Neuronal stem cell (in vitro differentiated cells): ENCODE results near the gene AK1. TPM values are rescaled to one million over a fixed set of nuclear protein-coding genes. Genes with fewer than 3 reads are reported as not detected.

Experiments used
- DNase-seq: peaks from one replicate; pipeline ENCODE4 v3.0.0-alpha.2; 2013; ENCODE audit warnings: low spot score
- H2AFZ ChIP-seq: one replicate; pipeline ENCODE4 v1.6.1; 2013; ENCODE audit warnings: mild to moderate bottlenecking, low read length, inconsistent platforms
- H2AK5ac ChIP-seq: 2 replicates; pipeline ENCODE4 v1.6.1; 2013; ENCODE audit warnings: low read depth, mild to moderate bottlenecking, inconsistent platforms, low read length, moderate library complexity, mixed read lengths
- H2BK120ac ChIP-seq: 2 replicates; pipeline ENCODE4 v1.6.1; 2013; ENCODE audit warnings: low read depth, mild to moderate bottlenecking, inconsistent platforms, low read length, moderate library complexity, mixed read lengths
- H2BK12ac ChIP-seq: one replicate; pipeline ENCODE4 v1.6.1; 2013; ENCODE audit warnings: low read length, inconsistent platforms
- H2BK15ac ChIP-seq: 2 replicates; pipeline ENCODE4 v1.6.1; 2013; ENCODE audit warnings: mild to moderate bottlenecking, low read length, inconsistent platforms, mixed read lengths
- H2BK5ac ChIP-seq: one replicate; pipeline ENCODE4 v1.6.1; 2013; ENCODE audit warnings: inconsistent platforms, mild to moderate bottlenecking, low read length, moderate library complexity
- H3K14ac ChIP-seq: one replicate; pipeline ENCODE4 v1.6.1; 2013; ENCODE audit warnings: low read length, inconsistent platforms
- H3K18ac ChIP-seq: 2 replicates; pipeline ENCODE4 v1.6.1; 2013; ENCODE audit warnings: low read length, inconsistent platforms
- H3K23ac ChIP-seq: 2 replicates; pipeline ENCODE4 v1.6.1; 2013; ENCODE audit warnings: low read depth, mild to moderate bottlenecking, mixed read lengths, low read length, inconsistent platforms; ENCODE audit not compliant: poor library complexity
- H3K27ac ChIP-seq: replicated peaks from 3 replicates; pipeline ENCODE4 v1.5.1; 2013; ENCODE audit warnings: low read length, inconsistent platforms
- H3K27me3 ChIP-seq, 3 experiments: 2 replicates each; pipeline ENCODE4 v1.6.1; 2013; ENCODE audit warnings: low read length in 3 of 3, mild to moderate bottlenecking in 2 of 3, inconsistent platforms in 1 of 3, low read depth in 1 of 3, mixed read lengths in 1 of 3, moderate library complexity in 1 of 3; ENCODE audit not compliant: control insufficient read depth in 3 of 3, insufficient read depth in 3 of 3
- H3K36me3 ChIP-seq, 2 donors: replicated peaks in 1 of 2; 2 replicates each; pipeline ENCODE4 v1.6.1; 2013; ENCODE audit warnings: low read length in 2 of 2; ENCODE audit not compliant: control insufficient read depth in 2 of 2, insufficient read depth in 2 of 2
- H3K4ac ChIP-seq: 2 replicates; pipeline ENCODE4 v1.6.1; 2013; ENCODE audit warnings: inconsistent platforms, mild to moderate bottlenecking, low read length, moderate library complexity
- H3K4me1 ChIP-seq, 2 donors: 1 replicate in 1 of 2; 2 replicates in 1 of 2; pipeline ENCODE4 v1.6.1; 2013; ENCODE audit warnings: low read length in 2 of 2, low read depth in 1 of 2; ENCODE audit not compliant: control insufficient read depth in 2 of 2, insufficient read depth in 1 of 2
- H3K4me2 ChIP-seq: one replicate; pipeline ENCODE4 v1.6.1; 2013; ENCODE audit warnings: mild to moderate bottlenecking, low read length, inconsistent platforms; ENCODE audit not compliant: insufficient read depth, poor library complexity, severe bottlenecking
- H3K4me3 ChIP-seq, 2 donors: 2 replicates each; pipeline ENCODE4 v1.5.1; 2013; ENCODE audit warnings: low read length in 2 of 2, mild to moderate bottlenecking in 2 of 2, inconsistent platforms in 1 of 2, moderate library complexity in 1 of 2
- H3K79me1 ChIP-seq: one replicate; pipeline ENCODE4 v1.6.1; 2013; ENCODE audit warnings: low read depth, mild to moderate bottlenecking, inconsistent platforms, low read length, moderate library complexity
- H3K9ac ChIP-seq: one replicate; pipeline ENCODE4 v1.6.1; 2013; ENCODE audit warnings: mild to moderate bottlenecking, low read depth, low read length, inconsistent platforms; ENCODE audit not compliant: poor library complexity
- H3K9me3 ChIP-seq, 2 donors: replicated peaks in 1 of 2; 2 replicates each; pipeline versions ENCODE3 to v1.6.1; 2013; ENCODE audit warnings: low read length in 2 of 2, mild to moderate bottlenecking in 2 of 2, inconsistent platforms in 1 of 2, low read depth in 1 of 2, mixed read lengths in 1 of 2, moderate library complexity in 1 of 2; ENCODE audit not compliant: control insufficient read depth in 2 of 2, insufficient read depth in 1 of 2
- H4K8ac ChIP-seq: one replicate; pipeline ENCODE4 v1.6.1; 2013; ENCODE audit warnings: low read depth, mild to moderate bottlenecking, inconsistent platforms, low read length, moderate library complexity
- H4K91ac ChIP-seq: one replicate; pipeline ENCODE4 v1.6.1; 2013; ENCODE audit warnings: low read length, low read depth, mild to moderate bottlenecking, inconsistent platforms; ENCODE audit not compliant: poor library complexity
- WGBS, 2 donors: extraction: QIAGEN DNeasy Blood & Tissue Kit; methylation state at CpG; one replicate each; pipeline ENCODE4 v1.1.7; 2013; ENCODE audit warnings: missing lambda C conversion rate in 2 of 2, mixed read lengths in 1 of 2; ENCODE audit not compliant: insufficient read length in 2 of 2, insufficient replicate concordance in 1 of 2; ENCODE audit errors: extremely low coverage in 2 of 2; 5-methylcytosine and 5-hydroxymethylcytosine counted together
- polyA plus RNA-seq, 2 experiments: library from polyadenylated mRNA; stranded (reverse); fragments of 200-250 nt; gene quantifications; one replicate each; pipeline ENCODE4 v1.2.3, GENCODE V29; 2013

Gene AK1, protein sequence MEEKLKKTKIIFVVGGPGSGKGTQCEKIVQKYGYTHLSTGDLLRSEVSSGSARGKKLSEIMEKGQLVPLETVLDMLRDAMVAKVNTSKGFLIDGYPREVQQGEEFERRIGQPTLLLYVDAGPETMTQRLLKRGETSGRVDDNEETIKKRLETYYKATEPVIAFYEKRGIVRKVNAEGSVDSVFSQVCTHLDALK
- 36.1 TPM for polyA plus RNA-seq (2013, experiment 1 of 2)
- polyA plus RNA-seq (2013, experiment 2 of 2), result 36.6 TPM

DNA sequence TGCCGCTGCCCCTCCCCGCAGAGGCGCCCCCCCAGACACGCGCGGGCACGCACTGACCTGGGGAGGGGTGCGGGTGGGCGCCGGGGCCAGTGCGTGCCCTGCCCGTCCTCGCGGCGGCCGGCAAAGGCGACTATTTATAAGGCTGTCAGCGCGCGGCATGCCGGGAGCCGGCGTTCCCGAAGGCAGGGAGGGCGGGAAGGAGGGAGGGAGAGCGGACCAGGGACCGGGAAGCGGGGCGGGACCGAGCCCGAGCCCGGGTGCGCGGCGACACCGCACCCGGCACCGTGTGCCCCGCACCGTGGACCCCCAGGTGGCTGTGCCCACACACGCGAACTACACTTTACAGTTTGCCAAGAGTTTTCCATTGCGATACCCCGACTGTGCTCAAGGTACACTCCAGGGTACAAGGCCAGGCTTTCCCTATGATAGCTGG, at the start of gene AK1:
Gene AK1 (minus strand): TSS at position 110 of the 433 bp plus-strand sequence. CDS start 3,058 bp downstream, outside the sequence.
- Histone ChIP-seq H3K36me3 (no peaks in the 10 kb centered on the region), H2AFZ (peak within 1 kb of the TSS; percentile 96), H3K14ac (peak within 1 kb of the TSS; percentile 64), H3K4ac (no peak within 1 kb of the TSS), H4K8ac (no peak within 1 kb of the TSS), H3K9ac (peak within 1 kb of the TSS; percentile 83), H3K4me3 (peak within 1 kb of the TSS; percentile 50 to 79), H3K23ac (peak within 1 kb of the TSS; percentile 75), H2AK5ac (peak within 1 kb of the TSS; percentile 96), H4K91ac (peak within 1 kb of the TSS; percentile 68), H3K9me3 (no peaks in the 10 kb centered on the region), H3K4me2 (peak within 1 kb of the TSS; percentile 76), H2BK120ac (peak within 1 kb of the TSS; percentile 29), H3K79me1 (peaks cover 5% of the 10 kb centered on the region), H3K4me1 (peaks cover 15 to 47% of the 10 kb centered on the region in 2 donors), H2BK12ac (peak within 1 kb of the TSS; percentile 23), H2BK5ac (peak within 1 kb of the TSS; percentile 26), H3K18ac (peak within 1 kb of the TSS; percentile 95), H3K27ac (no peak within 1 kb of the TSS), H2BK15ac (peak within 1 kb of the TSS; percentile 19), H3K27me3 (no peaks in the 10 kb centered on the region)
- peak; percentile 41 for DNase-seq
- no CpG with 5 or more reads among the region's 44 CpGs for WGBS, 2 donors

DNA sequence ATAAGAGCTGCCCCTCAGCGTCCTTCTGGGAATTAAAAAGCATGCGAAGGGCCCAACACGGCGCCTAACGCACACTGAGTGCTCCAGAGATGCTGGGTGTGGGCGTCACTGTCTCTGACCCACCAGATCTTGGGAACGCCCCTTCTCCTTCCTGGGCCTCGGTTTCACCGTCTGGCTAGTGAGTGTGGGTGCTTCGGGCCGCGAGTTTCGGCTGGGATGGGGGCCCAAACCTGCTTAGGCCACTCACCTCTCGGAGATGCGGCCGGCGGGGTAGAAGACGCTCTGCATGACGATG, 49.4 kb upstream of the AK1 start:
- Histone ChIP-seq H2AFZ (peak overlapping the region; percentile 81), H3K9ac (peak overlapping the region; percentile 32), H3K79me1 (no peaks in the 10 kb centered on the region), H3K4me3 (peak overlapping the region in 1 of 2 donors; percentile 68), H4K8ac (no peak overlapping the region), H4K91ac (no peak overlapping the region), H3K4ac (no peak overlapping the region), H2BK15ac (peak overlapping the region; percentile 49), H3K14ac (no peak overlapping the region), H3K9me3 (no peaks in the 10 kb centered on the region), H3K23ac (peak overlapping the region; percentile 71), H3K4me2 (peak overlapping the region; percentile 88), H3K27ac (no peak overlapping the region), H3K27me3 (peaks cover 2 to 73% (median 39%) of the 10 kb centered on the region in 3 experiments), H3K36me3 (no peaks in the 10 kb centered on the region), H2BK120ac (peak overlapping the region; percentile 39), H2AK5ac (no peak overlapping the region), H3K18ac (peak overlapping the region; percentile 90), H2BK5ac (no peak overlapping the region), H3K4me1 (peaks cover 15 to 22% of the 10 kb centered on the region in 2 donors), H2BK12ac (no peak overlapping the region)
- WGBS, 2 donors, result no CpG with 5 or more reads among the region's 19 CpGs
- no peak for DNase-seq

DNA sequence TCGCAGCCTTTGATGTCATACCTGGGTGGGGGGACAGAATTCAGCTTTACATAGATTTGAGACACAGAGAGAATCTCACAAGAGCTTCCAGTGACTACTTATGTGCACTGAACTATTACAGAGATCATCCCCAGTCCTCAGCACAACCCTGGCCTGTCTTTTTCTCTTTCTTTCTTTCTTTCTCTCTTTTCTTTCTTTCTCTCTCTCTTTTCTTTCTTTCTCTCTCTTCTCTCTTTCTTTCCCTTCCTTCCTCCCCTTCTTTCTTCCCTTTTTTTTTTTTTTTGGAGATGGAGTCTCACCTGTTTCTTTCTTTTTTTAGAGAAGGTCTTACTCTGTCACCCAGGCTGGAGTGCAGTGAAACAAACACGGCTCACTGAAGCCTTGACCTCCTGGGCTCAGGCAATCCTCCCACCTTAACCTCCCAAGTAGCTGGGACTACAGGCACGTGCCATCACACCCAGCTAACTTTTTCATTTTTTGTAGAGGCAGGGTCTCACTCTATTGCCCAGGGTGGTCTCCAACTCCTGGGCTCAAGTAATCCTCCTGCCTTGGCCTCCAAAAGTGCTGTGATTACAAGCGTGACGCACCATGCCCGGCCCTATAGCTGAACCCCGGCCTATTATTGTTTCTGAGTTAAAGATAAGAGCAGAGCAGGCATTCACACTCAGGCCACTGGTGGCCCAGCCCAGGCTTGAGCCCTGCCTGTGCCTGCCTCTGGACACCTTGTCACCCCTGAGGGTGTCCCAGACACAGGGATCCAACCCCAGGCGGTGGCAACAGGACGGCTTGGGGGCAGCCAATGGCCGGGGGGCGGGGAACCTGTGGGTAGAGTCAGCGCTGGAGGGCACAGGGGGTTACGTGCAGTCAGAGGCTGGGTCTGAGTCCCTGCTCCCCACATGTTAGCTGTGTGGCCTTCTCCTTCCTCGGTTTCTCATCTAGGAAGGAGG, 48.8 kb upstream of the AK1 start:
- peaks cover 10 to 18% of the 10 kb centered on the region in 2 donors for H3K4me1 ChIP-seq
- peak overlapping the region; percentile 88 for H3K4me2 ChIP-seq
- no peak overlapping the region for H2BK5ac ChIP-seq
- no peak overlapping the region for H3K18ac ChIP-seq
- H3K23ac ChIP-seq, result no peak overlapping the region
- no peak overlapping the region for H3K4ac ChIP-seq
- H3K27me3 ChIP-seq, result peaks cover 2 to 73% (median 42%) of the 10 kb centered on the region in 3 experiments
- no peaks in the 10 kb centered on the region for H3K9me3 ChIP-seq
- H2AFZ ChIP-seq, result peak overlapping the region; percentile 81
- H3K4me3 ChIP-seq, result peak overlapping the region in 1 of 2 donors; percentile 68
- H3K36me3 ChIP-seq, result no peaks in the 10 kb centered on the region
- H4K91ac ChIP-seq, result no peak overlapping the region
- no peak overlapping the region for H2AK5ac ChIP-seq
- H3K27ac ChIP-seq, result no peak overlapping the region
- H3K14ac ChIP-seq, result no peak overlapping the region
- no peak overlapping the region for H4K8ac ChIP-seq
- no CpG with 5 or more reads among the region's 14 CpGs for WGBS, 2 donors
- H2BK120ac ChIP-seq, result no peak overlapping the region
- no peak overlapping the region for H2BK15ac ChIP-seq
- no peak for DNase-seq
- H2BK12ac ChIP-seq, result no peak overlapping the region
- H3K79me1 ChIP-seq, result no peaks in the 10 kb centered on the region
- H3K9ac ChIP-seq, result peak overlapping the region; percentile 32
